Uterus (tissue), 4 donors: ENCODE data around the gene ERICH3. TPM values are rescaled to one million over a fixed set of nuclear protein-coding genes. Genes with fewer than 3 reads are reported as not detected.

Source experiments
- DNase-seq, 2 donors: peaks; one replicate each; pipeline ENCODE4 v3.0.0-alpha.2; 2019 to 2020
- H3K27ac ChIP-seq, 2 donors: fragments of 200-600 bp; sonication (generic); 1 replicate in 1 of 2; 2 replicates in 1 of 2; pipeline ENCODE4 v1.5.1; 2016 to 2018
- H3K27me3 ChIP-seq, 2 donors: fragments of 200-600 bp; sonication (generic); one replicate each; pipeline ENCODE4 v1.5.1; 2018 to 2019; ENCODE audit warnings: control low read depth in 1 of 2
- H3K36me3 ChIP-seq, 2 donors: fragments of 200-600 bp; sonication (generic); one replicate each; pipeline ENCODE4 v1.5.1; 2019; ENCODE audit warnings: control low read depth in 1 of 2
- H3K4me1 ChIP-seq, 2 donors: fragments of 200-600 bp; sonication (generic); one replicate each; pipeline ENCODE4 v1.5.1; 2018 to 2019; ENCODE audit warnings: control low read depth in 1 of 2
- H3K4me3 ChIP-seq, 2 donors: fragments of 200-600 bp; sonication (generic); 1 replicate in 1 of 2; 2 replicates in 1 of 2; pipeline ENCODE4 v1.5.1; 2018 to 2019; ENCODE audit warnings: mild to moderate bottlenecking in 1 of 2
- H3K9me3 ChIP-seq, 2 donors: fragments of 200-600 bp; sonication (generic); one replicate each; pipeline ENCODE4 v1.5.1; 2019; ENCODE audit warnings: control low read depth in 1 of 2
- POLR2A ChIP-seq, 2 donors: fragments of 450-650 bp; IDR thresholded peaks; one replicate each; pipeline ENCODE4 v1.6.1; 2016; ENCODE audit warnings: antibody characterized with exemption in 2 of 2, mild to moderate bottlenecking in 1 of 2, moderate library complexity in 1 of 2
- intact Hi-C: fragments of 100-400 bp; cut with DNase I; formaldehyde crosslinking; loops from one replicate; pipeline ENCODE4 v1.15.1; 2023; ENCODE audit warnings: low total_unique reads
- total RNA-seq, 4 donors: library from RNA; depleted of rRNA in 3 of 4; stranded (reverse); fragments of >200 nt in 3 of 4; gene quantifications; one replicate each; pipeline versions ENCODE4 v1.1.0 to v1.2.4, GENCODE V29; 2014 to 2023
- TF ChIP-seq, protein P1 (sequence below), 4 experiments: fragments of 200-600 bp in 2 of 4; fragments of 450-650 bp in 2 of 4; sonication (generic) in 2 of 4; IDR thresholded peaks; one replicate each; pipeline ENCODE4 v1.5.1; 2016 to 2019; ENCODE audit warnings: antibody characterized with exemption in 4 of 4, mild to moderate bottlenecking in 2 of 4, moderate library complexity in 1 of 4
- donor health status: DM: yes; HTN: yes; CAD: no.

ERICH3 gene, protein sequence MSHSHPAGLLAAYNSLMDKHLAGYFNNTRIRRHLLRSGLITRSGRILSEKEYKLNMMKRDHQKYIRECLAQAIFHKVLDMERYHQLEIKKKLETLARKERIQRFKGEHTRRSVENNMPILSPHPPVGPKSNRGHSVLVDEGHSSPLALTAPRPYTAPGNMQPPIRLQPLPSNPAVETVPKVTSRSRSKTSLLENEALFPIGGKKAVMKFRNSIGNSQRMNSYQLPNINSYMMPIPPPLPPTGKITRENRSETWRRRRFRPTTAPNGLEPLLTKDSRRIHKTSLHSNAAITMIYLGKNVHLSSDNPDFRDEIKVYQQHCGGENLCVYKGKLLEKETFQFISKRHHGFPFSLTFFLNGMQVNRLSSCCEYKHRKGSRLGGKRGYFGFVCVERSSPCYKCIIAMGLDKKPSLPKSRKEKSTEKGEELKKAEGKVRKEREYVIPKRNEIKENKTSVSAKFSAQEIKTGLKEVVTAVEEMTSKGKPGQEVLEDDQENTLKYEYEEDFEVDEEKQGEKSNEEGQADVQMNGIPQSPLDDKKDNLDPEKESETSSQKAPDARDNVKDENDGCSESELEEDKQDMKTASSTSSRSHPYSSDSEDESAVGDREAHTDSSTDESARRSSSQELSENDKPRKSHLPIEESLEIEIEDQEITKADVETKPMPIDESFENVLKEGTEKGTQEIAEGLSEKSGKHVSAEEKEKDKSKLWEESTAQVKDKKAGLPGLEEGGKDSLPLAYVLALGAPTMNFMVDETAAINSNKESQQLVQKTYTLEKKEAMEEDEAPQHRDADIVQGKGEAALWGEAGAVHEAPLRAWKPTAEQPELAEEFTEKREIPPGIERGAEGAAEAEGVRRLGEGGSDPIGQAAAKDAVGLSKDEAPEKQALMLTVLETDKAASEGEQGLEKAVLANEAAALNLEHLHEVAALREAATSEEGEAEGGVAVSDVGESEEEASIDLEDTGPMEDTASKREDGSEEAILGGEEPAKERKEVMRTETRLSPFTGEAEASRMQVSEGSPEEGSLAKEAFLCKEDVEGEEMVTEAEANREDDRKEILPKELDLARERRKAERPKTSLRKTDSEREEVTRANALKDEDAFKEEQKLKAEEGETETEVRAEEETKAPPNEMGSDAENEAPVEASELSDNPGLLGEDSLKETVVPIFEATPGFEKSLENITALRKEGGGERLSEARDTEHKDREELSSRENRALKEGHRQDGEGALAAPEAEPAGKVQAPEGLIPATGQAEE (N-terminal part only)
- total RNA-seq: 1 to 10 TPM in 1 of 4 donors, under 1 TPM in 3; under 0.01 to 3.7 (median 0.67) TPM

DNA sequence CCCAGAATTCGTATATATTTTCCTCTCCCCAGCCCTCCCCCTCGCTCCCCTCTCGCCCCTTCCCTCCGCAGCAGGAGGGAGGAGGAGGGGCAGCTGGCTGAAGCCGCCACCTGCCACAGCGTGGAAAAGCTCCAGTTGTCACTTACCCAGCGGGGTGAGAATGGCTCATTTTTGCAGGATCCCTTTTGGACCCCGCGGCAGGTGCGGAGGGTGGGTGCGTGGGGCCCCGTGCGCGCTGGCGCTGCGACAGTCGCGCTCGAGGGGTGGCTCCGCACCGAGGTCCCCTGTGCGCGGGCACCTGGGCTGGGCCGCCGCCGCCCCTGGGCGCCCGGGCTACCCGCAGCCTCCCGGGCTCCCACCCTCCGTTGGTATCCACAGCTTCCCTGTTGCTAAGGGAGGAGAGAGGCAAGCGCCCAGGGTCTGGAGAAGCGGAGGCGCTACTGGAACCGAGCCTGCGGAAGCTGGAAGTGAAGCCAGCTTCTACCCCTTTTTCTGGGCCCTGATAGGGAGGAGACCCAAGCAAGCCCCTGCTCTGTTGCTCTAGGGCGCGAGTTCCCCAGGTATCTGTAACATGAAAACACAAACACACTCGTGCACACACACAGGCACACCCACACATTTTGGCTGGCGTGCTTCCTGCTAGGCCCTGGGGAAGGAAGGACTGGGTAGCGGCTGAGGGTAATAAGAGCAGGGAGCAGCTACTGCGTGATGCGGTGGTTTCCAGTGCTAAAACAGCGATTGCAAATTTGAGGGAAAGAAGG, at the start of gene ERICH3:
ERICH3 (minus strand) TSS at position 442 of the 761 bp plus-strand sequence; CDS start at position 169, 273 bp downstream.
- intact Hi-C loops: no loop called here
- H3K36me3 ChIP-seq: no peaks in the 10 kb centered on the region
- H3K4me1 ChIP-seq: no peaks in the 10 kb centered on the region
- peak in 1 of 2 donors; percentile 22 for DNase-seq
- peak within 1 kb of the TSS; percentile 6 to 43 for H3K4me3 ChIP-seq
- H3K9me3 ChIP-seq: no peaks in the 10 kb centered on the region
- no peak within 1 kb of the TSS for H3K27ac ChIP-seq
- no peak for TF ChIP-seq POLR2A (IDR thresholded peaks at IDR 0.05)
- TF ChIP-seq, protein P1, sequence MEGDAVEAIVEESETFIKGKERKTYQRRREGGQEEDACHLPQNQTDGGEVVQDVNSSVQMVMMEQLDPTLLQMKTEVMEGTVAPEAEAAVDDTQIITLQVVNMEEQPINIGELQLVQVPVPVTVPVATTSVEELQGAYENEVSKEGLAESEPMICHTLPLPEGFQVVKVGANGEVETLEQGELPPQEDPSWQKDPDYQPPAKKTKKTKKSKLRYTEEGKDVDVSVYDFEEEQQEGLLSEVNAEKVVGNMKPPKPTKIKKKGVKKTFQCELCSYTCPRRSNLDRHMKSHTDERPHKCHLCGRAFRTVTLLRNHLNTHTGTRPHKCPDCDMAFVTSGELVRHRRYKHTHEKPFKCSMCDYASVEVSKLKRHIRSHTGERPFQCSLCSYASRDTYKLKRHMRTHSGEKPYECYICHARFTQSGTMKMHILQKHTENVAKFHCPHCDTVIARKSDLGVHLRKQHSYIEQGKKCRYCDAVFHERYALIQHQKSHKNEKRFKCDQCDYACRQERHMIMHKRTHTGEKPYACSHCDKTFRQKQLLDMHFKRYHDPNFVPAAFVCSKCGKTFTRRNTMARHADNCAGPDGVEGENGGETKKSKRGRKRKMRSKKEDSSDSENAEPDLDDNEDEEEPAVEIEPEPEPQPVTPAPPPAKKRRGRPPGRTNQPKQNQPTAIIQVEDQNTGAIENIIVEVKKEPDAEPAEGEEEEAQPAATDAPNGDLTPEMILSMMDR (IDR thresholded peaks at IDR 0.05): no peak
- no peaks in the 10 kb centered on the region for H3K27me3 ChIP-seq

DNA sequence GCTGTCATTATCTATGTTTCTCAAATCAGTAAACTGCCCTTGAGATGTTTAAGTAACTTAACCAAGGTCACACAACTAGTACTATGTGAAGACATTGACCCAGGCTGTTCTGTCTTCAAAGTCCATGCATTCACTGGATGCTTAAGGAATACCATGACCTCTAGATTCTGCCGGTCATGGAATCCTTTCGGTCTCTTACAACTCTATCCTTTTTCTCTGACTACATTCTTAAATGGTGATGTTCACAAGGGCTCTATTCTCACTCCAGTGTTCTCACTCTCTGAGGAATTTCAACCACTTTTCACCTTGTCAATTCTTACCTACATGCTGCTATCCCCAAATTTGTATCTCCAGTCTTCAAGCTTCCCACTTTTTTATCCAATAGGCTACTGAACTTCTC, 44.0 kb upstream of the ERICH3 start:
- no peak overlapping the region for H3K27ac ChIP-seq
- DNase-seq: no peak
- TF ChIP-seq, protein P1 (IDR thresholded peaks at IDR 0.05): no peak
- TF ChIP-seq POLR2A (IDR thresholded peaks at IDR 0.05): no peak
- no peaks in the 10 kb centered on the region for H3K4me1 ChIP-seq
- no peaks in the 10 kb centered on the region for H3K36me3 ChIP-seq
- no peak overlapping the region for H3K4me3 ChIP-seq
- no peaks in the 10 kb centered on the region for H3K9me3 ChIP-seq
- intact Hi-C loops: no loop called here
- no peaks in the 10 kb centered on the region for H3K27me3 ChIP-seq

- Histone ChIP-seq H3K27me3 (no peaks in the 10 kb centered on the region), H3K27ac (no peak overlapping the region), H3K4me3 (no peak overlapping the region), H3K4me1 (no peaks in the 10 kb centered on the region), H3K9me3 (no peaks in the 10 kb centered on the region), H3K36me3 (no peaks in the 10 kb centered on the region)
- intact Hi-C loops: no loop called here
- DNase-seq: no peak
- TF ChIP-seq POLR2A (IDR thresholded peaks at IDR 0.05): no peak
- TF ChIP-seq, protein P1 (IDR thresholded peaks at IDR 0.05): no peak
Measured at GRCh38 chr1:74716822-74717221, 43.2 kb upstream of the ERICH3 start.

- H3K27me3 ChIP-seq: no peaks in the 10 kb centered on the region
- no peaks in the 10 kb centered on the region for H3K36me3 ChIP-seq
- H3K4me3 ChIP-seq: no peak overlapping the region
- no peak overlapping the region for H3K27ac ChIP-seq
- DNase-seq: no peak
- intact Hi-C loops: no loop called here
- no peak for TF ChIP-seq POLR2A (IDR thresholded peaks at IDR 0.05)
- TF ChIP-seq, protein P1 (IDR thresholded peaks at IDR 0.05): no peak
- no peaks in the 10 kb centered on the region for H3K4me1 ChIP-seq
- no peaks in the 10 kb centered on the region for H3K9me3 ChIP-seq
Measured at GRCh38 chr1:74715806-74716205, 42.2 kb upstream of the ERICH3 start.
